NCI-H1930 (cell line): ENCODE results near the gene LYPD4.
A peak's percentile ranks its signal among the peaks of the same experiment; 100 is the strongest.
"Not testable (repeated sequence)": the region's sequence is repeated elsewhere in the genome, so short reads cannot be mapped to it uniquely, and the experiment has no call there.

Experiments
- DNase-seq, 2 experiments: peaks; one replicate each; lab custom pipeline; 2025; lab: John Stamatoyannopoulos, UW

The LYPD4 gene

DNA sequence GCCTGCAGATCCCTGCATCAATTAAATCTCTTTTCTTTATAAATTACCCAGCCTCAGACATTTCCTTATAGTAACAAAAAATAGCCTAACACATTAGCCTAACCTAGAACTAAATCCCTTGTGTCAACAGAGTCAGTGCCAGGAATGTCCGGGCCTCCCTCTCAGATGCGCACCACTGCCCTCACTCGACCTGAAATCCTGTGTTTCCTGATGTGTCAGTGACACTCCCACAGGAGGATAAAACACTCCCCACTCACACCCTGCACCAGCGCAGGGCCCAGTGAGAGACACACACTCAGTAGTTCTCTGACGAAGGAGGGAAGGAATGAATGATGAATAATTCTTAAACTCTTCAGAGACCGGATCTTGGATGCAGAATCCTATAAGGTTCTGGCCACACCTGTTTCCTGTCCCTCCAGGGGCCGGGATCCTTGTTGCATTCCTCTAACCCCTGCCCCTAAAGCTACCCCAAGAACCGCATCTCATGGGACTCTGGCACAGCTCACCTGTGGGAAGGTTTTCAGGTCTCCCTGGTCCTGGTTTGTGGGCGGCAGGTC is 45.0 kb downstream of the LYPD4 start:
- DNase-seq = no peak

DNA sequence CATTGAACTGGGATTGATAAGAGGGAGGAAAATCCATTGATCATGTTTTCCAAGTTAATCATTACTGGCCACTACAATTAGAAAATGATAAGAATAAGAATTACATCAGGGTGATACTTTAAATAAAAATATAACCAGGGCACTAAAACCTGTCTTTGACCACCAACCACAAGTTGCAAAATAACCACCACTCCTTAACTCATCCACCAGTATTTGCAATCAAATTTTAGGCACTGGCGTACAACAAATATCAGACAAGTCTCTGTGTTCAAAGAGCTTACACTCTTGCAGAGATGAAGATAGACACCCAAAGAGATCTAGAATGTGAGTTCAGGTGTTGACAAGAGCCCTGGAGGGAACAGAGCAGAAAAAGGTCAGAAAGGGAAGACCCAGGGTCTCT is 47.6 kb downstream of the LYPD4 start:
- DNase-seq = no peak

DNA sequence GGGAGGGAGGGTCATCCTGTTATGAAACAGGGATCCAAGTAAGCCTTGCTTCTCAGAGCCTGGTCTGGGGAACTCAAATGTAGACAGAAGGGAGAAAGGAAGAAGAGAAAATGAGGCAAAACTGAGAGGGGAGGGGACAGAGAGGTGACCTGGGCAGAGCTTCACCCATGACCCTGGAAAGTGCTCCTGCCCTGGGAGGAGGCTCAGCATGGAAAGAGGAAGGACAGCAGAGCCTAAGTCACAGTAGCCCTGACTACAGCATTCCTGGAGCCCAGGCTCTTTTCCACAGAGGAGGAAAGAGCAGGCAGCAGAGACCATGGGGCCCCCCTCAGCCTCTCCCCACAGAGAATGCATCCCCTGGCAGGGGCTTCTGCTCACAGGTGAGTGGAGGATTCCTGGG is 48.1 kb downstream of the LYPD4 start, which contains the start of gene CEACAM3:
CEACAM3 (plus strand) TSS at position 226 of the 400 bp plus-strand sequence; CDS start at position 317, 91 bp downstream.
- DNase-seq = no peak

DNA sequence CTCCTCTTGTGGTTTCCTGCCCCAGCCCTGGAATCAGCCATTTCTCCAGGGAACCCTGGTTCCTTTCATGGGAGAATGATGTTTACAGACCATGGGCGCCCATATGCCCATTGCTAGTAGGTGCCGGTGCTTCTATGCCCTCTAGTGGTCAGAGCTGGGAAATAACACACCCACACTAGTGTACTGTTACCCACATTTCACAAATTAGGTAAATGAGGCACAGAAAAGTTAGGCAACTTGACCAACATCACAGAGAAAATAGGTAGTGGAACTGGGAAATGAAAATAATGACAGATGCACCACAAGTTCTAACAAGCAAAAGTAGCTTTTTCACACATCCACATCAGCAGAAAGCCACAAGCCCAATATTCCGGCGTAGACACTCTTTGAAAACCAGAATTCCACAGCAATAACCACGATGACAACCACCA is 49.4 kb downstream of the LYPD4 start:
- peak; percentile 52 to 72 for DNase-seq

DNA sequence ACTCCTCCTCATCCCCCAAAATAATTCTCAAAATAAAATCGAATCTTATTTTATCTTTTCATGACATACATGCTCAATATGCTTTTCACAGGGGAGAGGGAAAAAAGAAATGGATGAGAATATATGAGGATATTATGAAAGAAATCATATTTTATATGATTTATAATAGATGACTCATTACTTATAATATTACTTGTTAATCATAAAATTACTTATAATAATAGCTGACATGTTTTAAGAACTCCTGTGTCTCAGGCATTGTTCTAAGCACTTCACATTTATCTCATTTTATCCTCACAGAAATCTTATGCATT is 51.1 kb downstream of the LYPD4 start:
- DNase-seq = no peak

DNA sequence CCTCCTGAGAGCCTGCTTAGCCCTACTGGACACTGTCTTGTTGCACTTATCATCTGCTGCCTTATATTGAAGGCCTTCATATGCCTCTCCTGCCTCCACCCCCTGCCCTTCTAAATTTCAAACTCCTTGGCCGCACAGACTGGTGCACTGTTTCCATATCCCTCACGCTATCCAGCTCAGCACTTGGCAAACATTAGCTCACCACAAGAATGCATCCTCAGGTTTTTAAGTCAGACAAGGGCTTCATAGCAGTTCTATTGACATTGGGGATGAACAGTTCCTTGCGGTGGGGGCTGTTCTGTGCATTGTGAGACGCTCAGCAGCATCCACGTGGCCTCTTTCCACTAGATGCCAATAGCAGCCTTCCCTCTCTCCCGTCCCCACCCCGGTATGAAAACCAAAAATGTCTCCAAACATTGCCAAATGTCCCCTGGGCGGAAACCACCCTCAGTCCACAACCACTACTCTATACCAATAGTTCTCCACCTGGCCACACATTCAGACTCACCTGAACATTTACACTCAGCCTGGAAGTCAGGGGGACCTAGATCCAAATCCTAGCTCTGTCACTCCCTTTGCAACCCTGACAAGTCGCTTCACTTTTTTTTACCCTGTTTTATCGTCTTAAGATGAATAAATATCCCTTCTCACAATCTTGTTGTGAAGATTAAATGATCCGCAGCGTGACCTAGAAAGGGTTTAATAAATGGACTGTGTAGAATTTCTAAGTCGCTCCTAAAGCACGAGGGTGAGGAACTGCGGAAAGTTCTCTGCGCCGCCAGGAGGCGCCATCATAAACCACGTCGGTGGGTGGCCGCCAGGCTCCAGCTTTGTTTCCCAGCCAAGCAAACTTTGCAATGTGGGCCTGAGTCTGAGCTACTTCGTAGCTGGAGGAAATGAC is 51.7 kb downstream of the LYPD4 start:
- DNase-seq = no peak

DNA sequence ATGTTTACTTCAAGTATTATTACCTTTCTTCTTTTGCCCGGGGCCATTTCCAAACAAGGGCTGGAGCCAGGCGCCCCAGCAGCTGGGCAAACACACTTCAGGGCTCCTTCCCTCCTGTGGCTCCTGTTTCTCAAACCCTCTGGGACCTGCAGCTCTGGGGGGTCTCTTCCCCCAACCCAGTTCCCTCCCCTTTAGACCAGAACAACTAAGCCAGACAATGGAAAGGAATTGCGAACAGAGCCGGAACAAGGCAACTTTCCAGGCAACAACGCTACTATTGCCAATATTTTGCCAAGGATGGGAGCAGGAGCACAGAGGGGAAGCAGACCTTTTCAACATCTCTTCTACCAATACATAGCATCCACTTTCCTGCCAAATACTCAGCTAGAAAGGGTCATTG is 55.4 kb downstream of the LYPD4 start:
- not testable (repeated sequence) for DNase-seq

DNA sequence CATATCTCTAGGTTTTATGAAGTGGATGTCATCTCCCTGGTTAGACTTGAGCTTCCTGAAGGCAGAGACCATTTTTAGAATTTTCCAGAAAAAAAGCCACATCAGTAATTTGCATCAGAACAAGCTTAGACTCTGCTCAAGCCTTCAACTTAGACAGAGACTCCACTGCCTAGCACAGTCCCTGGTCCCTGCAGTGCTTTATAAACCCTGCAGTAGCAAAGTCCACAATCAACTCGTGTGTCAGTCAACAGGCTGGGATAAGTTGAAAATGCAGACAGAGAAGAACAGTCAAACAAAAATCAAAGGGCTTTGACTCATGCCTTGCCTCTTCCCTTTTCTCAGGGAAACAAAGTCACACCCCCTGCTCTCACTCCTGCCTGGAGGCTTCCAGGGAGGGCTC is 56.0 kb downstream of the LYPD4 start:
- not testable (repeated sequence) for DNase-seq
